Upper lobe of left lung (tissue), 6 donors: ENCODE results near the gene CNR2. TPM values are rescaled to one million over a fixed set of nuclear protein-coding genes. Genes with fewer than 3 reads are reported as not detected.

Experiments used
- ATAC-seq, 2 donors: fragments of 200-7000 bp; cut with Tn5 transposase; one replicate each; pipeline ENCODE4 v1.9.1; 2022; ENCODE audit warnings: mild to moderate bottlenecking in 2 of 2, moderate library complexity in 2 of 2; ENCODE audit not compliant: low FRiP score in 2 of 2
- DNase-seq, 2 donors: peaks; one replicate each; pipeline ENCODE4 v3.0.0-alpha.2; 2019 to 2020
- H3K27ac ChIP-seq, 4 donors: fragments of 200-600 bp; sonication (generic); one replicate each; pipeline ENCODE4 v1.5.1; 2016 to 2019
- H3K27me3 ChIP-seq, 4 donors: fragments of 200-600 bp; sonication (generic); one replicate each; pipeline ENCODE4 v1.5.1; 2017 to 2019
- H3K36me3 ChIP-seq, 4 donors: fragments of 200-600 bp; sonication (generic); one replicate each; pipeline ENCODE4 v1.5.1; 2016 to 2019
- H3K4me1 ChIP-seq, 4 donors: fragments of 200-600 bp; sonication (generic); one replicate each; pipeline ENCODE4 v1.5.1; 2018 to 2019
- H3K4me3 ChIP-seq, 4 donors: fragments of 200-600 bp; sonication (generic); one replicate each; pipeline ENCODE4 v1.5.1; 2017 to 2019; ENCODE audit warnings: mild to moderate bottlenecking in 2 of 4, moderate library complexity in 1 of 4
- H3K9me3 ChIP-seq, 4 donors: fragments of 200-600 bp; sonication (generic); one replicate each; pipeline ENCODE4 v1.5.1; 2018 to 2019
- EP300 ChIP-seq, 4 donors: sonication (generic); formaldehyde crosslinking; IDR thresholded peaks; one replicate each; pipeline ENCODE4 v1.5.1; 2017; ENCODE audit warnings: antibody characterized with exemption in 4 of 4, control low read depth in 2 of 4
- POLR2A ChIP-seq, 4 donors: fragments of 450-650 bp; IDR thresholded peaks; one replicate each; pipeline ENCODE4 v1.5.1; 2016 to 2017; ENCODE audit warnings: antibody characterized with exemption in 4 of 4, mild to moderate bottlenecking in 2 of 4
- POLR2AphosphoS5 ChIP-seq, 2 donors: sonication (generic); formaldehyde crosslinking; IDR thresholded peaks; one replicate each; pipeline ENCODE4 v1.5.1; 2017; ENCODE audit warnings: antibody characterized with exemption in 2 of 2
- WGBS, 2 donors: methylation state at CpG; one replicate each; pipeline ENCODE4 v1.1.5; 2017 to 2018; 5-methylcytosine and 5-hydroxymethylcytosine counted together
- total RNA-seq, 6 donors: library from RNA; depleted of rRNA in 4 of 6; stranded (reverse); fragments of >200 nt in 4 of 6; gene quantifications; one replicate each; pipeline versions ENCODE4 v1.1.0 to v1.2.1, GENCODE V29; 2016 to 2021
- TF ChIP-seq, protein P1 (sequence below), 6 experiments: fragments of 450-650 bp in 4 of 6; fragments of 200-600 bp in 2 of 6; sonication (generic) in 2 of 6; IDR thresholded peaks; one replicate each; pipeline ENCODE4 v1.5.1; 2016 to 2019; ENCODE audit warnings: antibody characterized with exemption in 6 of 6
- donor health status: DM: no; HTN: no; CAD: no; lungs with moderate emphysema.
- donor health status: DM: no; HTN: yes; CAD: no; lungs with severe emphysema.

Gene CNR2
- total RNA-seq, 6 donors from 2014 or later = 0.13 to 0.59 (median 0.24) TPM; not detected in 2

DNA sequence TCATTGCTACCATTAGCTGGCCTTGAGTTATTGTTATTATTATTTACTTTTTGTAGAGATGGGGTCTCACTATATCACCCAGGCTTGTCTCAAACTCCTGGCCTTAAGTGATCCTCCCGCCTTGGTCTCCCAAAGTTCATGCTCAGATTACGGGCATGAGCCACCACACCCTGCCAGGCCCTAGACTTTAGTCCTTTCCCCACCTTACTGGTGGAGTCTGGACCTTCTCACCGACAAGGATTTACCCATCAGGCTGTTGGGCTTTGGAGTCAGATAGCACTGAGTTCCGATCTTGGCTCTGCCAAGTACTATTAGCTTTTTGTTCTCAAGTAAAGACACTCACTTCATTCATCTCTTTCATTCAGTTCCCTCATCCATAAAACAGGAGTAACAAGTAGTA, 17.2 kb downstream of the CNR2 start:
- Histone ChIP-seq H3K4me1 (peaks cover 5 to 19% (median 11%) of the 10 kb centered on the region in 4 donors), H3K9me3 (no peaks in the 10 kb centered on the region), H3K27ac (peak overlapping the region in 1 of 4 donors; percentile 21), H3K4me3 (no peak overlapping the region), H3K27me3 (no peaks in the 10 kb centered on the region), H3K36me3 (no peaks in the 10 kb centered on the region)
- no peak for DNase-seq
- 75 to 82% methylated on average over 4 of the region's 4 CpGs for whole genome bisulfite sequencing, 2 donors
- ATAC-seq = no peak
- TF ChIP-seq EP300 (IDR thresholded peaks at IDR 0.05) = no peak
- TF ChIP-seq POLR2AphosphoS5 (IDR thresholded peaks at IDR 0.05) = no peak
- TF ChIP-seq, protein P1, sequence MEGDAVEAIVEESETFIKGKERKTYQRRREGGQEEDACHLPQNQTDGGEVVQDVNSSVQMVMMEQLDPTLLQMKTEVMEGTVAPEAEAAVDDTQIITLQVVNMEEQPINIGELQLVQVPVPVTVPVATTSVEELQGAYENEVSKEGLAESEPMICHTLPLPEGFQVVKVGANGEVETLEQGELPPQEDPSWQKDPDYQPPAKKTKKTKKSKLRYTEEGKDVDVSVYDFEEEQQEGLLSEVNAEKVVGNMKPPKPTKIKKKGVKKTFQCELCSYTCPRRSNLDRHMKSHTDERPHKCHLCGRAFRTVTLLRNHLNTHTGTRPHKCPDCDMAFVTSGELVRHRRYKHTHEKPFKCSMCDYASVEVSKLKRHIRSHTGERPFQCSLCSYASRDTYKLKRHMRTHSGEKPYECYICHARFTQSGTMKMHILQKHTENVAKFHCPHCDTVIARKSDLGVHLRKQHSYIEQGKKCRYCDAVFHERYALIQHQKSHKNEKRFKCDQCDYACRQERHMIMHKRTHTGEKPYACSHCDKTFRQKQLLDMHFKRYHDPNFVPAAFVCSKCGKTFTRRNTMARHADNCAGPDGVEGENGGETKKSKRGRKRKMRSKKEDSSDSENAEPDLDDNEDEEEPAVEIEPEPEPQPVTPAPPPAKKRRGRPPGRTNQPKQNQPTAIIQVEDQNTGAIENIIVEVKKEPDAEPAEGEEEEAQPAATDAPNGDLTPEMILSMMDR (IDR thresholded peaks at IDR 0.05) = no peak
- TF ChIP-seq POLR2A (IDR thresholded peaks at IDR 0.05) = no peak

DNA sequence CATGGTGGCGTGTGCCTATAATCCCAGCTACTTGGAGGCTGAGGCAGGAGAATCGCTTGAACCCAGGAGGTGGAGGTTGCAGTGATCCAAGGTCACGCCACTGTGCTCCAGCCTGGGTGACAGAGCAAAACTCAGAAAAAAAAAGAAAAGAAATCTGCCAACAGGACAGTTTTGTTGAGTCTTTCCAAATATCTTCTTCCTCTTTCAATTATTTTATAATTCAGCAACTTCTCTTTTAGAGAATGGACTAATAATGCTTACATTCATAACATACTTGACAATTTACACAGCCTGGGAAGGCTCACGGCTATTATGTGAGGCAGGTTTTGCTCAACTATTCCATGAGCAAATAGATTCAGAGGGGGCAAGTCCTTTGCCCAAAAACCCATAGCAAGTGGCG, 18.1 kb downstream of the CNR2 start:
- WGBS, 2 donors = 73 to 80% methylated on average over 5 of the region's 5 CpGs
- Histone ChIP-seq H3K27me3 (no peaks in the 10 kb centered on the region), H3K9me3 (no peaks in the 10 kb centered on the region), H3K36me3 (no peaks in the 10 kb centered on the region), H3K4me3 (no peak overlapping the region), H3K4me1 (peaks cover 5 to 19% (median 11%) of the 10 kb centered on the region in 4 donors), H3K27ac (peak overlapping the region in 1 of 4 donors; percentile 21)
- DNase-seq = no peak
- TF ChIP-seq, protein P1 (IDR thresholded peaks at IDR 0.05) = no peak
- TF ChIP-seq EP300 (IDR thresholded peaks at IDR 0.05) (no peak), POLR2AphosphoS5 (IDR thresholded peaks at IDR 0.05) (no peak), POLR2A (IDR thresholded peaks at IDR 0.05) (no peak)
- ATAC-seq = peak in 1 of 2 donors; percentile 63

DNA sequence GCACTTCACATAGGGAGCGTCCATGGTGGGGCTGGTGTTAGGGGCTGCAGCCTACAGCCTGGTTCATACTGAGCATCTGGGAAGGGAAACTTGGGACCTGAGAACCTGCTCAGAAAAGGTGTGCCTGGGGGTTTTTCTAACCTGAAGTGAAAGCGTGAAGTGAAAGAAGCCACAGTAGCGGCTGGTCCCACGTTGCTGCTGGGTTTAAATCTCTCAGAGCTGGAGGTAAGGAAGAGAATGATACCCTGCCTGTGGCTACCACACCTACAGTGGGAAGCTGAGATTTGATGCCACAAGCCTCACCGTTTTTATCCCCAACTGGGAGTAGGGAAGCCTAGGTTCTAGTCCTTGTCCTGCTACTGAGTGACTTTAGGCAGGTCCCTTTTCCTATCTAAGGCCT, 24.1 kb downstream of the CNR2 start:
- DNase-seq (no peak), ATAC-seq (no peak)
- Histone ChIP-seq H3K27ac (no peak overlapping the region), H3K27me3 (no peaks in the 10 kb centered on the region), H3K36me3 (no peaks in the 10 kb centered on the region), H3K9me3 (no peaks in the 10 kb centered on the region), H3K4me1 (no peaks in the 10 kb centered on the region), H3K4me3 (no peak overlapping the region)
- WGBS, 2 donors = 81 to 85% methylated on average over 5 of the region's 5 CpGs
- TF ChIP-seq POLR2A (IDR thresholded peaks at IDR 0.05) = no peak
- TF ChIP-seq POLR2AphosphoS5 (IDR thresholded peaks at IDR 0.05) = no peak
- TF ChIP-seq, protein P1 (IDR thresholded peaks at IDR 0.05) = no peak

DNA sequence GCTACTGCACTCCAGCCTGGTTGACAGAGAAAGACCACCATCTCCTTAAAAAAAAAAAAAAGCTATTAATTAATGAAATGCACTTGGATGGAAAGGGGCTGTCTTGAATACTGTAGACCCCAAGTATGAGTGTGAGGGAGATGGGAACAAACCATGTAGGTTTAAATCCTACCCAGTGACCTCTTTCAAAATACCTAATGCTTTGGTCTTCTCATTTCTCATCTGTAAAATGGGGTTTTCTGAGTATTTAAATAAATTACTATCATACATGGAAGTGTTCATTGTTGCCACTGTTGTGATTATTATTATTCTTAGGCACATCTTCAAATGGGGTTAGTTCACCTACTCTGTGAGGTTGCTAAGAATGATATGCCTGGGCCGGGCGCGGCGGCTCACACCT, 27.9 kb downstream of the CNR2 start:
- DNase-seq (no peak), ATAC-seq (no peak)
- Histone ChIP-seq H3K4me3 (no peak overlapping the region), H3K27ac (no peak overlapping the region), H3K4me1 (no peaks in the 10 kb centered on the region), H3K27me3 (no peaks in the 10 kb centered on the region), H3K36me3 (no peaks in the 10 kb centered on the region), H3K9me3 (no peaks in the 10 kb centered on the region)
- TF ChIP-seq POLR2A (IDR thresholded peaks at IDR 0.05) = no peak
- TF ChIP-seq EP300 (IDR thresholded peaks at IDR 0.05) = no peak
- TF ChIP-seq POLR2AphosphoS5 (IDR thresholded peaks at IDR 0.05) = no peak
- TF ChIP-seq, protein P1 (IDR thresholded peaks at IDR 0.05) = no peak
- WGBS, 2 donors = 73 to 98% methylated on average over 4 of the region's 4 CpGs

DNA sequence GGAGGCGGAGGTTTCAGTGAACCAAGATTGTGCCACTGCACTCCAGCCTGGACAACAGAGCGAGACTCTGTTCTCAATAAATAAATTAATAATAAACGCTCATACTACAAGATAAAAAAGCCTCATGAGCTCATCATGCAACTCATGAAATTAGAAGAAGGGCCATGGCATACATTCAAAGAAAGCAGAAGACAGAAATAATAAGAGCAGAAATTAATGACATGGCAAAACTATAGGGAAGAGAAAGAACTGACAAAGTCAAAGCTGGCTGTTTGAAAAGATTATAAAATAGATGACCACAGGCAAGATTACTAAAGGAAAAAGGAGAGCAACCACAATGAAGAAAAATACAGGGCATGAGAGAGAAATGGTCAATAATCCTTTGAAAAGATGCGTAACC, 30.4 kb downstream of the CNR2 start:
- DNase-seq (no peak), ATAC-seq (no peak)
- Histone ChIP-seq H3K4me3 (no peak overlapping the region), H3K27ac (no peak overlapping the region), H3K27me3 (no peaks in the 10 kb centered on the region), H3K36me3 (no peaks in the 10 kb centered on the region), H3K4me1 (no peaks in the 10 kb centered on the region), H3K9me3 (peaks cover 7 to 22% (median 13%) of the 10 kb centered on the region in 4 donors)
- TF ChIP-seq EP300 (IDR thresholded peaks at IDR 0.05) (no peak), POLR2A (IDR thresholded peaks at IDR 0.05) (no peak), POLR2AphosphoS5 (IDR thresholded peaks at IDR 0.05) (no peak)
- TF ChIP-seq, protein P1 (IDR thresholded peaks at IDR 0.05) = no peak
- 67 to 94% methylated on average over 4 of the region's 4 CpGs for WGBS, 2 donors
